ENCODE results near the gene INTS3. TPM values are rescaled to one million over a fixed set of nuclear protein-coding genes. Genes with fewer than 3 reads are reported as not detected.

Gene INTS3
- total RNA-seq, 1 donor from 2014 or later, result 45.1 TPM

- peaks cover 16% of the 10 kb centered on the region for H3K4me1 Mint-ChIP-seq
- Histone ChIP-seq H3K4me2 (no peak overlapping the region), H3K27me3 (peaks cover 6% of the 10 kb centered on the region), H3K79me2 (ENCODE audit: low read depth) (no peaks in the 10 kb centered on the region), H3K9me3 (ENCODE audit: low read depth) (no peaks in the 10 kb centered on the region), H2AFZ (replicated peaks) (no peak overlapping the region), H3K4me3 (no peak overlapping the region), H3F3A (ENCODE audit: low read depth) (peaks cover 37% of the 10 kb centered on the region), H4K20me1 (ENCODE audit: low read depth) (no peaks in the 10 kb centered on the region), H3K4me1 (peaks cover 13% of the 10 kb centered on the region), H3K27ac (no peak overlapping the region), H3K36me3 (no peaks in the 10 kb centered on the region), H3K9ac (no peak overlapping the region)
- H3K27ac Mint-ChIP-seq, result no peak overlapping the region
- peaks cover 14% of the 10 kb centered on the region for H3K36me3 Mint-ChIP-seq
- DNase-seq (ENCODE audit: low spot score), result no peak
- H3K4me3 Mint-ChIP-seq, result no peak overlapping the region
- H3K9me3 Mint-ChIP-seq, result no peaks in the 10 kb centered on the region
- H3K27me3 Mint-ChIP-seq (ENCODE audit: insufficient read depth, low read depth), result peaks cover 26% of the 10 kb centered on the region
- no peak for TF ChIP-seq EZH2phosphoT487 (IDR thresholded peaks at IDR 0.05)
- TF ChIP-seq EZH2 (IDR thresholded peaks at IDR 0.05), result no peak
- TF ChIP-seq, protein P1, sequence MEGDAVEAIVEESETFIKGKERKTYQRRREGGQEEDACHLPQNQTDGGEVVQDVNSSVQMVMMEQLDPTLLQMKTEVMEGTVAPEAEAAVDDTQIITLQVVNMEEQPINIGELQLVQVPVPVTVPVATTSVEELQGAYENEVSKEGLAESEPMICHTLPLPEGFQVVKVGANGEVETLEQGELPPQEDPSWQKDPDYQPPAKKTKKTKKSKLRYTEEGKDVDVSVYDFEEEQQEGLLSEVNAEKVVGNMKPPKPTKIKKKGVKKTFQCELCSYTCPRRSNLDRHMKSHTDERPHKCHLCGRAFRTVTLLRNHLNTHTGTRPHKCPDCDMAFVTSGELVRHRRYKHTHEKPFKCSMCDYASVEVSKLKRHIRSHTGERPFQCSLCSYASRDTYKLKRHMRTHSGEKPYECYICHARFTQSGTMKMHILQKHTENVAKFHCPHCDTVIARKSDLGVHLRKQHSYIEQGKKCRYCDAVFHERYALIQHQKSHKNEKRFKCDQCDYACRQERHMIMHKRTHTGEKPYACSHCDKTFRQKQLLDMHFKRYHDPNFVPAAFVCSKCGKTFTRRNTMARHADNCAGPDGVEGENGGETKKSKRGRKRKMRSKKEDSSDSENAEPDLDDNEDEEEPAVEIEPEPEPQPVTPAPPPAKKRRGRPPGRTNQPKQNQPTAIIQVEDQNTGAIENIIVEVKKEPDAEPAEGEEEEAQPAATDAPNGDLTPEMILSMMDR (IDR thresholded peaks at IDR 0.05), result no peak
These were observed 50.4 kb downstream of the INTS3 start for GRCh38 chr1:153778051-153778823.

GRCh38 chr1:153778824-153779519, 51.1 kb downstream of the INTS3 start:
- Histone ChIP-seq H3K27ac (no peak overlapping the region), H3K36me3 (no peaks in the 10 kb centered on the region), H3K9me3 (ENCODE audit: low read depth) (no peaks in the 10 kb centered on the region), H3K4me1 (peaks cover 16% of the 10 kb centered on the region), H3K9ac (no peak overlapping the region), H3F3A (ENCODE audit: low read depth) (peaks cover 31% of the 10 kb centered on the region), H3K4me2 (no peak overlapping the region), H2AFZ (replicated peaks) (no peak overlapping the region), H4K20me1 (ENCODE audit: low read depth) (no peaks in the 10 kb centered on the region), H3K79me2 (ENCODE audit: low read depth) (no peaks in the 10 kb centered on the region), H3K27me3 (peaks cover 6% of the 10 kb centered on the region), H3K4me3 (no peak overlapping the region)
- Mint-ChIP-seq H3K9me3 (no peaks in the 10 kb centered on the region), H3K4me1 (peaks cover 20% of the 10 kb centered on the region), H3K4me3 (no peak overlapping the region), H3K27me3 (ENCODE audit: insufficient read depth, low read depth) (peaks cover 26% of the 10 kb centered on the region), H3K36me3 (peaks cover 9% of the 10 kb centered on the region), H3K27ac (no peak overlapping the region)
- DNase-seq (ENCODE audit: low spot score), result no peak
- TF ChIP-seq EZH2 (IDR thresholded peaks at IDR 0.05), result no peak
- no peak for TF ChIP-seq EZH2phosphoT487 (IDR thresholded peaks at IDR 0.05)
- TF ChIP-seq, protein P1 (IDR thresholded peaks at IDR 0.05), result no peak

DNA sequence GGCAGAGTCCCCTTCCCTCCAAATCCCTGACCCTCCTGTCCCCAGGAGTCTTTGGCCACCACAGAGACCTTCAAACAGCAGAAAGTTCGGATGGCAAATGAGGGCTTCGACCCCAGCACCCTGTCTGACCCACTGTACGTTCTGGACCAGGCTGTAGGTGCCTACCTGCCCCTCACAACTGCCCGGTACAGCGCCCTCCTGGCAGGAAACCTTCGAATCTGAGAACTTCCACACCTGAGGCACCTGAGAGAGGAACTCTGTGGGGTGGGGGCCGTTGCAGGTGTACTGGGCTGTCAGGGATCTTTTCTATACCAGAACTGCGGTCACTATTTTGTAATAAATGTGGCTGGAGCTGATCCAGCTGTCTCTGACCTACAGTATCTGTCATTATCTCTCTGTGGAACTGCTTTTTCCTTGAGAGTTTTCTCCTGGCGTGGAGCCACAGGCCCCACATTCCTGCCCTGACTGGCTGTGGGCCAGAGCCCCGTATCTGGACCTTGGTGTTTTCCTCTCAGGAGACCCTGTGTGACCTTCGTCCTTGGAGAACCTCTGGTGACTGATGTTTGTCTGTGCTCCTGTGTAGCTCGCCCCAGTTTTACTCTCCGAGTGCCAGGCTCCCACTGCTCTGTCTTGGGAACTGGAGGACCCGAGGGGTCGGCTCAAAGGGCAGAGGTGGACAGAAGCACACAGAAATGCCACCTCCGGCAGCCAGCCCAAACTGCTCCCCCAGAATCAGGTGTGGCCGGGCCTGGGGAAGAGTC, 52.1 kb downstream of the INTS3 start:
- peaks cover 4% of the 10 kb centered on the region for H3K36me3 Mint-ChIP-seq
- Histone ChIP-seq H4K20me1 (ENCODE audit: low read depth) (no peaks in the 10 kb centered on the region), H3K36me3 (no peaks in the 10 kb centered on the region), H3K4me1 (peaks cover 14% of the 10 kb centered on the region), H3K27me3 (peaks cover 4% of the 10 kb centered on the region), H2AFZ (replicated peaks) (no peak overlapping the region), H3K9ac (no peak overlapping the region), H3K79me2 (ENCODE audit: low read depth) (no peaks in the 10 kb centered on the region), H3K4me2 (no peak overlapping the region), H3K9me3 (ENCODE audit: low read depth) (no peaks in the 10 kb centered on the region), H3F3A (ENCODE audit: low read depth) (peaks cover 22% of the 10 kb centered on the region), H3K4me3 (no peak overlapping the region), H3K27ac (no peak overlapping the region)
- no peak overlapping the region for H3K27ac Mint-ChIP-seq
- H3K27me3 Mint-ChIP-seq (ENCODE audit: insufficient read depth, low read depth), result peaks cover 18% of the 10 kb centered on the region
- no peak overlapping the region for H3K4me3 Mint-ChIP-seq
- no peak for TF ChIP-seq EZH2 (IDR thresholded peaks at IDR 0.05)
- TF ChIP-seq EZH2phosphoT487 (IDR thresholded peaks at IDR 0.05), result no peak
- TF ChIP-seq, protein P1 (IDR thresholded peaks at IDR 0.05), result no peak
- H3K4me1 Mint-ChIP-seq, result peaks cover 17% of the 10 kb centered on the region
- H3K9me3 Mint-ChIP-seq, result no peaks in the 10 kb centered on the region
- no peak for DNase-seq (ENCODE audit: low spot score)

All from neural progenitor cell (in vitro differentiated cells).